HG03025 (cell line): Measurements from ENCODE around the gene KLHDC4.
"Not testable (repeated sequence)": the region's sequence is repeated elsewhere in the genome, so short reads cannot be mapped to it uniquely, and the experiment has no call there.

ENCODE experiments used
- ATAC-seq: cut with Tn5 transposase; IDR thresholded peaks from one replicate; pipeline ENCODE4 v1.9.1; 2021; ENCODE audit warnings: mild to moderate bottlenecking, moderate library complexity; ENCODE audit not compliant: unreplicated experiment, low FRiP score

The KLHDC4 gene

GRCh38 chr16:87724490-87725291 is 41.1 kb downstream of the KLHDC4 start:
- no peak for ATAC-seq

- ATAC-seq = no peak
These were observed 42.6 kb downstream of the KLHDC4 start for GRCh38 chr16:87723226-87723623.

- ATAC-seq = no peak
These were observed 43.1 kb downstream of the KLHDC4 start for GRCh38 chr16:87722590-87723225.

- no peak for ATAC-seq
These were observed 43.9 kb downstream of the KLHDC4 start for GRCh38 chr16:87721622-87722585.

GRCh38 chr16:87720446-87720845 is 45.3 kb downstream of the KLHDC4 start:
- ATAC-seq = no peak

- ATAC-seq = not testable (repeated sequence)
These were observed 47.0 kb downstream of the KLHDC4 start for GRCh38 chr16:87718831-87719230.

GRCh38 chr16:87715658-87716057 is 50.1 kb downstream of the KLHDC4 start:
- ATAC-seq = no peak

- ATAC-seq = no peak
These were observed 50.6 kb downstream of the KLHDC4 start for GRCh38 chr16:87715231-87715630.

- no peak for ATAC-seq
These were observed 52.1 kb downstream of the KLHDC4 start for GRCh38 chr16:87713451-87714229.

GRCh38 chr16:87712184-87712762 is 53.5 kb downstream of the KLHDC4 start:
- ATAC-seq = no peak

GRCh38 chr16:87710887-87711286 is 54.9 kb downstream of the KLHDC4 start:
- no peak for ATAC-seq

GRCh38 chr16:87709677-87710076 is 56.1 kb downstream of the KLHDC4 start:
- no peak for ATAC-seq

GRCh38 chr16:87708881-87709638 is 56.7 kb downstream of the KLHDC4 start:
- ATAC-seq = no peak

GRCh38 chr16:87707714-87708580 is 57.8 kb downstream of the KLHDC4 start:
- ATAC-seq = no peak

GRCh38 chr16:87707097-87707496 is 58.7 kb downstream of the KLHDC4 start:
- ATAC-seq = no peak

- ATAC-seq = no peak
These were observed 59.3 kb downstream of the KLHDC4 start for GRCh38 chr16:87706278-87707000.

GRCh38 chr16:87705771-87706277 is 60.0 kb downstream of the KLHDC4 start:
- ATAC-seq = no peak
